Measurements from ENCODE around the gene PREPL.

- no peak for TF ChIP-seq HDAC6 (IDR thresholded peaks at IDR 0.05; ENCODE audit: unreplicated experiment)
- TF ChIP-seq, protein P1, sequence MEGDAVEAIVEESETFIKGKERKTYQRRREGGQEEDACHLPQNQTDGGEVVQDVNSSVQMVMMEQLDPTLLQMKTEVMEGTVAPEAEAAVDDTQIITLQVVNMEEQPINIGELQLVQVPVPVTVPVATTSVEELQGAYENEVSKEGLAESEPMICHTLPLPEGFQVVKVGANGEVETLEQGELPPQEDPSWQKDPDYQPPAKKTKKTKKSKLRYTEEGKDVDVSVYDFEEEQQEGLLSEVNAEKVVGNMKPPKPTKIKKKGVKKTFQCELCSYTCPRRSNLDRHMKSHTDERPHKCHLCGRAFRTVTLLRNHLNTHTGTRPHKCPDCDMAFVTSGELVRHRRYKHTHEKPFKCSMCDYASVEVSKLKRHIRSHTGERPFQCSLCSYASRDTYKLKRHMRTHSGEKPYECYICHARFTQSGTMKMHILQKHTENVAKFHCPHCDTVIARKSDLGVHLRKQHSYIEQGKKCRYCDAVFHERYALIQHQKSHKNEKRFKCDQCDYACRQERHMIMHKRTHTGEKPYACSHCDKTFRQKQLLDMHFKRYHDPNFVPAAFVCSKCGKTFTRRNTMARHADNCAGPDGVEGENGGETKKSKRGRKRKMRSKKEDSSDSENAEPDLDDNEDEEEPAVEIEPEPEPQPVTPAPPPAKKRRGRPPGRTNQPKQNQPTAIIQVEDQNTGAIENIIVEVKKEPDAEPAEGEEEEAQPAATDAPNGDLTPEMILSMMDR (IDR thresholded peaks at IDR 0.05 in 2 of 3, conservative IDR thresholded peaks at IDR 0.05 in 1 of 3; ENCODE audit: control insufficient read depth in 2 of 3, extremely low read depth in 1 of 3, insufficient read depth in 1 of 3, low read depth in 3 of 3, low read length in 3 of 3): no peak
- TF ChIP-seq, protein P2, sequence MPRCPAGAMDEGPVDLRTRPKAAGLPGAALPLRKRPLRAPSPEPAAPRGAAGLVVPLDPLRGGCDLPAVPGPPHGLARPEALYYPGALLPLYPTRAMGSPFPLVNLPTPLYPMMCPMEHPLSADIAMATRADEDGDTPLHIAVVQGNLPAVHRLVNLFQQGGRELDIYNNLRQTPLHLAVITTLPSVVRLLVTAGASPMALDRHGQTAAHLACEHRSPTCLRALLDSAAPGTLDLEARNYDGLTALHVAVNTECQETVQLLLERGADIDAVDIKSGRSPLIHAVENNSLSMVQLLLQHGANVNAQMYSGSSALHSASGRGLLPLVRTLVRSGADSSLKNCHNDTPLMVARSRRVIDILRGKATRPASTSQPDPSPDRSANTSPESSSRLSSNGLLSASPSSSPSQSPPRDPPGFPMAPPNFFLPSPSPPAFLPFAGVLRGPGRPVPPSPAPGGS (IDR thresholded peaks at IDR 0.05; ENCODE audit: borderline replicate concordance, insufficient read depth, low read depth, low read length, poor library complexity, severe bottlenecking): no peak
- TF ChIP-seq SREBF1 (IDR thresholded peaks at IDR 0.05; ENCODE audit: low read length): no peak
- TF ChIP-seq MYC (IDR thresholded peaks at IDR 0.05; ENCODE audit: insufficient read depth, insufficient read length, insufficient replicate concordance, low read length, severe bottlenecking): no peak
- TF ChIP-seq RAD21 (IDR thresholded peaks at IDR 0.05; ENCODE audit: insufficient read depth, low read depth, low read length): no peak
These were observed 57.0 kb downstream of the PREPL start for GRCh38 chr2:44304258-44304657.
